Heart left ventricle (tissue), 13 donors: ENCODE results near the gene KCNE1.

Experiments
- CTCF ChIP-seq, 12 donors: fragments of 200-600 bp; sonication (generic) in 4 of 12; IDR thresholded peaks; one replicate each; pipeline versions ENCODE4 v1.5.0 to v1.8.0; 2018 to 2022; ENCODE audit warnings: antibody characterized with exemption in 12 of 12, mild to moderate bottlenecking in 5 of 12
- POLR2A ChIP-seq, 2 donors: fragments of 450-650 bp; IDR thresholded peaks; one replicate each; pipeline ENCODE4 v1.6.1; 2017; ENCODE audit warnings: antibody characterized with exemption in 2 of 2, mild to moderate bottlenecking in 2 of 2, moderate library complexity in 2 of 2
- donor health status: ischemic (EF 13 %, LVEDD 7.1; RV severe dilation, severe dysfunction).
- donor health status: DM: no; HTN: yes; CAD: no.
- donor health status: DM: no; HTN: no; CAD: no.
- donor health status: ischemic (EF 25% LVEDD 6.9; RV normal size, moderate dysfunction).
- donor health status: ischemic (EF 25% LVEDD 5.7; RV mildly dilated, moderate dysfunction).
- donor health status: ischemic (EF 35%, LVEDD 5.7; RV mildly dilated, moderate dysfunction).
- donor health status: nonischemic (EF 11% LVEDD 7.7; RV severe dilation, severe dysfunction).
- donor health status: DM: yes; HTN: yes; CAD: no.
- donor health status: PGD.
- donor health status: ischemic (EF 29% LVEDD 5.4; RV normal size, mild dysfunction).
- donor health status: nonischemic (EF 23%, LVEDD 6.1; RV moderate dilation, normal function).

- TF ChIP-seq CTCF (IDR thresholded peaks at IDR 0.05) (no peak), POLR2A (IDR thresholded peaks at IDR 0.05) (no peak)
These were observed 10.3 kb upstream of the KCNE1 start for GRCh38 chr21:34522284-34522683.
